ENCODE measurements around the gene QPRT. TPM values are rescaled to one million over a fixed set of nuclear protein-coding genes. Genes with fewer than 3 reads are reported as not detected.
A peak's percentile ranks its signal among the peaks of the same experiment; 100 is the strongest.
"Not testable (repeated sequence)": the region's sequence is repeated elsewhere in the genome, so short reads cannot be mapped to it uniquely, and the experiment has no call there.

The QPRT gene
- total RNA-seq, 1 donor, result 19.5 TPM

DNA sequence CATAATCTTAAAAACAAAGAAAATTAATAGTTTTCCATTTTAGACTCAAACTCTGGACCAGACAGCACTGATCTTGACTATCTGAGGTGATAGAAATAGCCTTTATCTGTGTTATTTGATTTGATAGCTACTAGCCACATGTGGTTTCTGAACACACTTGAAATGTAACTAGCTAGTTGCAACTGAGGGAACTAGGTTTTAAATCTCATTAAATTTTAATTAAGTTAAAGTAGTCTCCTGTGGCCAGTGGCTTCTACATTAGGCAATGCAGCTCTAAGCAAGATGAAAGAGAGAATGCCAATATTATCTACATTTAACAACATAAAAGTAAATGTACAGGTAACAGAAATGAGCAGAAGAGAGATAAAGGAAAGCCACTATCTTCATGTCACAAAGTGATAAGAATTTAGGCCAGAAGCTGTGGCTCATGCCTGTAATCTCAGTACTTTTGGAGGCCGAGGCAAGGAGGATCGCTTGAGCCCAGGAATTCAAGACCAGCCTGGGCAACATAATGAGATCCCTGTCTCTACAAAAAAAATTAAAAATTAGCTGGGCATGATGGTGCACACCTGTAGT, 27.1 kb upstream of the QPRT start:
- Histone ChIP-seq H3K4me3 (ENCODE audit: insufficient read depth, low read length) (no peak overlapping the region), H3K27me3 (ENCODE audit: insufficient read depth, low read length) (no peaks in the 10 kb centered on the region), H3K27ac (ENCODE audit: low read depth, low read length) (no peak overlapping the region), H3K4me2 (ENCODE audit: insufficient read depth, low read length) (no peak overlapping the region), H4K20me1 (ENCODE audit: insufficient read depth, low read length) (no peaks in the 10 kb centered on the region), H3K4me1 (ENCODE audit: insufficient read depth, low read length) (no peaks in the 10 kb centered on the region), H3K9me3 (ENCODE audit: low read depth, low read length) (no peaks in the 10 kb centered on the region), H2AFZ (ENCODE audit: low read length) (no peak overlapping the region), H3K36me3 (ENCODE audit: insufficient read depth, low read length) (no peaks in the 10 kb centered on the region), H3K79me2 (ENCODE audit: insufficient read depth, low read length) (no peaks in the 10 kb centered on the region)
- TF ChIP-seq, protein P1, sequence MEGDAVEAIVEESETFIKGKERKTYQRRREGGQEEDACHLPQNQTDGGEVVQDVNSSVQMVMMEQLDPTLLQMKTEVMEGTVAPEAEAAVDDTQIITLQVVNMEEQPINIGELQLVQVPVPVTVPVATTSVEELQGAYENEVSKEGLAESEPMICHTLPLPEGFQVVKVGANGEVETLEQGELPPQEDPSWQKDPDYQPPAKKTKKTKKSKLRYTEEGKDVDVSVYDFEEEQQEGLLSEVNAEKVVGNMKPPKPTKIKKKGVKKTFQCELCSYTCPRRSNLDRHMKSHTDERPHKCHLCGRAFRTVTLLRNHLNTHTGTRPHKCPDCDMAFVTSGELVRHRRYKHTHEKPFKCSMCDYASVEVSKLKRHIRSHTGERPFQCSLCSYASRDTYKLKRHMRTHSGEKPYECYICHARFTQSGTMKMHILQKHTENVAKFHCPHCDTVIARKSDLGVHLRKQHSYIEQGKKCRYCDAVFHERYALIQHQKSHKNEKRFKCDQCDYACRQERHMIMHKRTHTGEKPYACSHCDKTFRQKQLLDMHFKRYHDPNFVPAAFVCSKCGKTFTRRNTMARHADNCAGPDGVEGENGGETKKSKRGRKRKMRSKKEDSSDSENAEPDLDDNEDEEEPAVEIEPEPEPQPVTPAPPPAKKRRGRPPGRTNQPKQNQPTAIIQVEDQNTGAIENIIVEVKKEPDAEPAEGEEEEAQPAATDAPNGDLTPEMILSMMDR (IDR thresholded peaks at IDR 0.05; ENCODE audit: extremely low read depth, low read depth, low read length), result no peak
- DNase-seq (ENCODE audit: insufficient read length, low spot score, missing footprints), result peak; percentile 61

DNA sequence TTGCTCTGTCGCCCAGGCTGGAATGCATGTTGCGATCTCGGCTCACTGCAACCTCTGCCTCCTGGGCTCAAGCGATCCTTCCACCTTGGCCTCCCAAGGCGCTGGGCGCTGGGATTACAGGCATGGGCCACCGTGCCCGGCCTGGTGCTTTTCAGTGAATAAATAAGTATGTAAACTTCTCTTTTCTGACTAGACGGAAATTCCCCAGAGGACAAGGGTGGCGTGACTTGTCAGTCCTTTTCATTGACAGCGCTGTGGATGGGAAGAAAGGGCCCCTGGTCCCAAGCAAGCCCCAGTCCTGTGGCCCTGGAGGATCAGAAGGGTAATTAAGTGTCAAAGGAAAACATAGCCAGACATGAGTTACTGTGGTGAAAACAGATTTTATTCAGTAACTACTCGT, 25.5 kb upstream of the QPRT start:
- Histone ChIP-seq H3K4me1 (ENCODE audit: insufficient read depth, low read length) (no peaks in the 10 kb centered on the region), H3K36me3 (ENCODE audit: insufficient read depth, low read length) (no peaks in the 10 kb centered on the region), H3K27me3 (ENCODE audit: insufficient read depth, low read length) (no peaks in the 10 kb centered on the region), H3K4me2 (ENCODE audit: insufficient read depth, low read length) (no peak overlapping the region), H3K79me2 (ENCODE audit: insufficient read depth, low read length) (no peaks in the 10 kb centered on the region), H3K4me3 (ENCODE audit: insufficient read depth, low read length) (no peak overlapping the region), H2AFZ (ENCODE audit: low read length) (no peak overlapping the region), H3K27ac (ENCODE audit: low read depth, low read length) (no peak overlapping the region), H4K20me1 (ENCODE audit: insufficient read depth, low read length) (no peaks in the 10 kb centered on the region), H3K9me3 (ENCODE audit: low read depth, low read length) (no peaks in the 10 kb centered on the region)
- DNase-seq (ENCODE audit: insufficient read length, low spot score, missing footprints), result no peak
- TF ChIP-seq, protein P1 (IDR thresholded peaks at IDR 0.05; ENCODE audit: extremely low read depth, low read depth, low read length), result no peak

DNA sequence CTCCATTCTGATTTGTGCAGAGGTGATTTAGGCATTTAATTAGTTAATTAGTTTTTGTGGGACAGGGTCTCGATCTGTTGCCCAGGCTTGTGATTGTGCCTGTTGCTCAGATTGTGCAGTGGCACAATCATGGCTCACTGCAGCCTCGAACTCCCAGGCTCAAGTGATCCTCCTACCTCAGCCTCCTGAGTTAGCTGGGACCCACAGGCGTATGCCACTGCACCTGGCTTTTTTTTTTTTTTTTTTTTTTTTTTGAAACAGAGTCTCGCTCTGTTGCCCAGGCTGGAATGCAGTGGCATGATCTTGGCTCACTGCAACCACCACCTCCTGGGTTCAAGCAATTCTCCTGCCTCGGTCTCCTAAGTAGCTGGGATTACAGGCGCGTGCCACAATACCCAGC, 25.1 kb upstream of the QPRT start:
- H4K20me1 ChIP-seq (ENCODE audit: insufficient read depth, low read length); H3K9me3 ChIP-seq (ENCODE audit: low read depth, low read length); H2AFZ ChIP-seq (ENCODE audit: low read length); H3K4me3 ChIP-seq (ENCODE audit: insufficient read depth, low read length); H3K27me3 ChIP-seq (ENCODE audit: insufficient read depth, low read length); H3K79me2 ChIP-seq (ENCODE audit: insufficient read depth, low read length); DNase-seq (ENCODE audit: insufficient read length, low spot score, missing footprints); H3K27ac ChIP-seq (ENCODE audit: low read depth, low read length); H3K4me2 ChIP-seq (ENCODE audit: insufficient read depth, low read length); H3K4me1 ChIP-seq (ENCODE audit: insufficient read depth, low read length); H3K36me3 ChIP-seq (ENCODE audit: insufficient read depth, low read length): not testable (repeated sequence)

DNA sequence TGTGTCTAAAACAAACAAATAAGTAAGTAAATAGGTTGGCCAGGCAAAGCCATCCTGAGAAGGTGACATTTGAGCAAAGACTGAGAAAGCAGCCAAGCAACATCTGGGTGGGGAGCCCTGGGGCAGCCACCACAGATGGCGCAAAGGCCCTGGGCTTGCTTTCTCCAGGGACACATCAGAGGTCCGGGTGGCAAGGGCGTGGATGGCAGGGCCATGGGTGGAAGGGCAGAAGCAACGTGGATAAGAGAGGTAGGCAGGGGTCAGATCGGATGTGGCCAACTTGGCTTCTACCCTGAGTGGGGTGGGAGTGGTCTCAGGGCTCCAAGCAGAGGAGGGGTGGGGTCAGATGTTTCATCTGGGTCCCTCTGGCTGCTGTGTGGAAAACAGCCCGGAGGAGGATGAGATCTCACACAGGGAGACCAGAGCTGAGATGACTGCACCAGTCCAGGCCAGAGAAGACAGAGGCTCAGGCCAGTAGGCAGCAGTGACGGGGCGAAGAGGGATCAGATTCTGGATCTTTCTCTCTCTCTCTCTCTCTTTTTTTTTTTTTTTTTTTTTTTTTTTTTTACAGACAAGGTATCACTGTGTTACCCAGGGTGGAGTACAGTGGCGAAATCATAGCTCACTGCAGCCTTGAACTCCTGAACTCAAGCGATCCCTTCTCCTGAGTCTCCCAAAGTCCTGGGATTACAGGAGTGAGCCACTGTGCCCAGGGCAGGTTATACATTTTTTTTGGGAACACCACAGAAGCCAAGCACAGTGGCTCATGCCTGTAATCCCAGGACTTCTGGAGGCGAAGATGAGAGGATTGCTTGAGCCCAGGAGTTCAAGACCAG, 22.1 kb upstream of the QPRT start:
- H2AFZ ChIP-seq (ENCODE audit: low read length), result no peak overlapping the region
- H3K4me2 ChIP-seq (ENCODE audit: insufficient read depth, low read length), result no peak overlapping the region
- H3K27ac ChIP-seq (ENCODE audit: low read depth, low read length), result no peak overlapping the region
- no peaks in the 10 kb centered on the region for H3K27me3 ChIP-seq (ENCODE audit: insufficient read depth, low read length)
- no peaks in the 10 kb centered on the region for H3K36me3 ChIP-seq (ENCODE audit: insufficient read depth, low read length)
- H4K20me1 ChIP-seq (ENCODE audit: insufficient read depth, low read length), result no peaks in the 10 kb centered on the region
- H3K4me3 ChIP-seq (ENCODE audit: insufficient read depth, low read length), result no peak overlapping the region
- TF ChIP-seq, protein P1 (IDR thresholded peaks at IDR 0.05; ENCODE audit: extremely low read depth, low read depth, low read length), result no peak
- no peak for DNase-seq (ENCODE audit: insufficient read length, low spot score, missing footprints)
- no peaks in the 10 kb centered on the region for H3K9me3 ChIP-seq (ENCODE audit: low read depth, low read length)
- H3K4me1 ChIP-seq (ENCODE audit: insufficient read depth, low read length), result no peaks in the 10 kb centered on the region
- no peaks in the 10 kb centered on the region for H3K79me2 ChIP-seq (ENCODE audit: insufficient read depth, low read length)
